Testis (tissue), 2 donors: ENCODE data around the gene MARCHF9.
A peak's percentile ranks its signal among the peaks of the same experiment; 100 is the strongest.

Source experiments
- POLR2A ChIP-seq: fragments of 450-650 bp; IDR thresholded peaks from one replicate; pipeline ENCODE4 v1.6.1; 2017; ENCODE audit warnings: antibody characterized with exemption, mild to moderate bottlenecking, moderate library complexity
- TF ChIP-seq, protein P1 (sequence below), 3 experiments: fragments of 450-650 bp in 2 of 3; fragments of 200-600 bp in 1 of 3; sonication (generic) in 1 of 3; IDR thresholded peaks; one replicate each; pipeline ENCODE4 v1.5.1; 2016 to 2019; ENCODE audit warnings: antibody characterized with exemption in 3 of 3, mild to moderate bottlenecking in 2 of 3, moderate library complexity in 1 of 3

DNA sequence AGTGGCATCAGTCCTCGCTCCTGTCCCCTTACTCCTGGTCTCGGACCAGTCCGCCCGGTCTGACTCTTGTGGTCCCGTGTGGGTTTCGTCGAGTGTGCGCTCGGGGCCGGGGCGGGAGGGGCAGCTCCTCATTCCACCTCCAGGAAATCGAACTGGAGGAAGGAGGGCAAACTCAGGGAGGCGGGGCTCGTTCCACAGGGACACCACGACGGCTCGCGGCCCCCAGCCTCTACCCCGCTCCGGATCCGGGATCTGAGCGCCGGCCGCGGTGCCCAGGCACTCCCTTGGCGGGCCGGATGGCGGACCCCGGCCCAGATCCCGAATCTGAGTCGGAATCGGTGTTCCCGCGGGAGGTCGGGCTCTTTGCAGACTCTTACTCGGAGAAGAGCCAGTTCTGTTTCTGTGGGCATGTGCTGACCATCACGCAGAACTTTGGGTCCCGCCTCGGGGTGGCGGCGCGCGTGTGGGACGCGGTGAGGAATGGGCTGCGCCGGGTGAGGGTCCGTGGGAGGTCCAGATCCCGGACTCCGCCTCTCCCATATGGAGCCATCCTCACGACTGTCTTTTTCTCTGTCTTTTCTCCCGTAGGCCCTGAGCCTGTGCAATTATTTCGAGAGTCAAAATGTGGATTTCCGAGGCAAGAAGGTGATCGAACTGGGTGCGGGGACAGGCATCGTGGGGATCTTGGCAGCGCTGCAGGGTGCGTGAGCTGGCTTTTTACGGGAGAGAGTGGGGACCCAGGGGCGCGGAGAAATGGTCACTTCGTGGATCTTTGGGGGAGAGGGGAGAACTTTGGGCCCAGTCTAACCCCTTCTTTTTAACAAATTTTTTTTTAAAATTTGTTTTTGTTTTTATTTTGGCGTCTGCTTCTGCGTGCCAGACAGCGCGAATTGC, 17.8 kb downstream of the MARCHF9 start, which contains the start of gene EEF1AKMT3:
- TF ChIP-seq, protein P1, sequence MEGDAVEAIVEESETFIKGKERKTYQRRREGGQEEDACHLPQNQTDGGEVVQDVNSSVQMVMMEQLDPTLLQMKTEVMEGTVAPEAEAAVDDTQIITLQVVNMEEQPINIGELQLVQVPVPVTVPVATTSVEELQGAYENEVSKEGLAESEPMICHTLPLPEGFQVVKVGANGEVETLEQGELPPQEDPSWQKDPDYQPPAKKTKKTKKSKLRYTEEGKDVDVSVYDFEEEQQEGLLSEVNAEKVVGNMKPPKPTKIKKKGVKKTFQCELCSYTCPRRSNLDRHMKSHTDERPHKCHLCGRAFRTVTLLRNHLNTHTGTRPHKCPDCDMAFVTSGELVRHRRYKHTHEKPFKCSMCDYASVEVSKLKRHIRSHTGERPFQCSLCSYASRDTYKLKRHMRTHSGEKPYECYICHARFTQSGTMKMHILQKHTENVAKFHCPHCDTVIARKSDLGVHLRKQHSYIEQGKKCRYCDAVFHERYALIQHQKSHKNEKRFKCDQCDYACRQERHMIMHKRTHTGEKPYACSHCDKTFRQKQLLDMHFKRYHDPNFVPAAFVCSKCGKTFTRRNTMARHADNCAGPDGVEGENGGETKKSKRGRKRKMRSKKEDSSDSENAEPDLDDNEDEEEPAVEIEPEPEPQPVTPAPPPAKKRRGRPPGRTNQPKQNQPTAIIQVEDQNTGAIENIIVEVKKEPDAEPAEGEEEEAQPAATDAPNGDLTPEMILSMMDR (IDR thresholded peaks at IDR 0.05), result peak in 1 of 3 experiments; percentile 12
- no peak for TF ChIP-seq POLR2A
